B cell (primary cell): ENCODE results near the gene SCYGR4. TPM values are rescaled to one million over a fixed set of nuclear protein-coding genes. Genes with fewer than 3 reads are reported as not detected.

Experiments used
- ATAC-seq: fragments of 200-7000 bp; cut with Tn5 transposase; one replicate; pipeline ENCODE4 v1.10.0; 2021; ENCODE audit warnings: low read depth, mild to moderate bottlenecking, moderate number of reproducible peaks, moderate library complexity
- CTCF ChIA-PET: fragments of 350-600 bp; sonication (Branson Sonifier 250); formaldehyde crosslinking; loops from one replicate; lab custom pipeline; 2021; ENCODE audit warnings: antibody characterized with exemption, inconsistent platforms; lab: Charles Lee
- POLR2A ChIA-PET: fragments of 350-600 bp; sonication (Branson Sonifier 250); formaldehyde crosslinking; loops from one replicate; lab custom pipeline; 2021; ENCODE audit warnings: antibody characterized with exemption; lab: Charles Lee
- DNase-seq: peaks from one replicate; pipeline ENCODE4 v3.0.0; 2013
- H2AFZ ChIP-seq: 2 replicates; pipeline ENCODE4 v1.6.1; 2012; ENCODE audit warnings: mild to moderate bottlenecking, low read depth, low read length; ENCODE audit not compliant: insufficient read depth, poor library complexity, severe bottlenecking
- H3K27ac ChIP-seq, 2 donors: 1 replicate in 1 of 2; 2 replicates in 1 of 2; pipeline ENCODE4 v1.5.1; 2012 to 2013; ENCODE audit warnings: low read length in 2 of 2, mild to moderate bottlenecking in 2 of 2, moderate library complexity in 1 of 2
- H3K27me3 ChIP-seq, 4 experiments: fragments of 200-600 bp in 1 of 4; sonication (generic) in 1 of 4; replicated peaks in 1 of 4; 1 replicate in 2 of 4; 2 replicates in 2 of 4; pipeline versions ENCODE4 v1.6.1 to v1.7.0; 2013 to 2016; ENCODE audit warnings: low read length in 3 of 4, mild to moderate bottlenecking in 2 of 4, mixed read lengths in 1 of 4, moderate library complexity in 1 of 4; ENCODE audit not compliant: insufficient read depth in 4 of 4, control insufficient read depth in 3 of 4; ENCODE audit errors: control extremely low read depth in 1 of 4
- H3K36me3 ChIP-seq, 2 experiments: replicated peaks in 1 of 2; 1 replicate in 1 of 2; 2 replicates in 1 of 2; pipeline versions ENCODE4 v1.6.1 to v1.7.1; 2013; ENCODE audit warnings: low read length in 1 of 2; ENCODE audit not compliant: insufficient read depth in 2 of 2, control insufficient read depth in 1 of 2; ENCODE audit errors: control extremely low read depth in 1 of 2, extremely low read depth in 1 of 2
- H3K4me1 ChIP-seq, 2 donors: fragments of 200-600 bp in 1 of 2; sonication (generic) in 1 of 2; 1 replicate in 1 of 2; 2 replicates in 1 of 2; pipeline versions ENCODE4 v1.5.1 to v1.6.1; 2013 to 2017; ENCODE audit warnings: low read length in 2 of 2; ENCODE audit not compliant: control insufficient read depth in 2 of 2, insufficient read depth in 2 of 2
- H3K4me2 ChIP-seq: replicated peaks from 2 replicates; pipeline ENCODE3; 2012; ENCODE audit warnings: mild to moderate bottlenecking, low read depth, low read length; ENCODE audit not compliant: poor library complexity, severe bottlenecking
- H3K4me3 ChIP-seq, 5 experiments: fragments of 200-600 bp in 1 of 5; sonication (generic) in 1 of 5; 1 replicate in 3 of 5; 2 replicates in 2 of 5; pipeline versions ENCODE4 v1.5.1 to v1.7.0; 2011 to 2016; ENCODE audit warnings: low read length in 4 of 5, mild to moderate bottlenecking in 4 of 5, low read depth in 2 of 5, control low read depth in 1 of 5, moderate library complexity in 1 of 5; ENCODE audit not compliant: insufficient read depth in 1 of 5; ENCODE audit errors: control extremely low read depth in 1 of 5, extremely low read depth in 1 of 5
- H3K79me2 ChIP-seq: fragments of 200-600 bp; sonication (generic); one replicate; pipeline ENCODE4 v1.6.0; 2016; ENCODE audit warnings: low read length; ENCODE audit not compliant: control insufficient read depth, insufficient read depth
- H3K9ac ChIP-seq: fragments of 200-600 bp; sonication (generic); 2 replicates; pipeline ENCODE4 v1.6.1; 2017; ENCODE audit warnings: mild to moderate bottlenecking, low read length, moderate library complexity
- H3K9me3 ChIP-seq, 3 donors: one replicate each; pipeline versions ENCODE4 v1.6.1 to v1.7.1; 2013; ENCODE audit warnings: low read length in 2 of 3; ENCODE audit not compliant: control insufficient read depth in 2 of 3, insufficient read depth in 1 of 3; ENCODE audit errors: control extremely low read depth in 1 of 3
- H4K20me1 ChIP-seq: 2 replicates; pipeline ENCODE4 v1.6.0; 2012; ENCODE audit warnings: mild to moderate bottlenecking, low read length; ENCODE audit not compliant: insufficient read depth, control insufficient read depth, poor library complexity, severe bottlenecking
- H3K27ac Mint-ChIP-seq: one replicate; pipeline ENCODE4 v1.8.0; 2021; ENCODE audit warnings: mixed read lengths
- H3K27me3 Mint-ChIP-seq: one replicate; pipeline ENCODE4 v1.8.0; 2021; ENCODE audit warnings: mixed read lengths
- H3K4me1 Mint-ChIP-seq: one replicate; pipeline ENCODE4 v1.8.0; 2021; ENCODE audit warnings: mixed read lengths
- H3K4me3 Mint-ChIP-seq: one replicate; pipeline ENCODE4 v1.8.0; 2021; ENCODE audit warnings: mixed read lengths
- H3K9me3 Mint-ChIP-seq: one replicate; pipeline ENCODE4 v1.8.0; 2022; ENCODE audit warnings: mixed read lengths; ENCODE audit not compliant: insufficient read depth
- CTCF ChIP-seq: fragments of 200-600 bp; IDR thresholded peaks from one replicate; pipeline ENCODE4 v1.8.0; 2022; ENCODE audit warnings: antibody characterized with exemption, mild to moderate bottlenecking
- EZH2 ChIP-seq: IDR thresholded peaks from 2 replicates; pipeline ENCODE4 v1.6.1; 2012; ENCODE audit warnings: borderline replicate concordance, low read depth, mild to moderate bottlenecking, moderate library complexity, low read length; ENCODE audit not compliant: insufficient read depth, poor library complexity, severe bottlenecking
- WGBS: methylation state at CpG from one replicate; pipeline ENCODE4 v1.1.5; 2013; ENCODE audit warnings: missing lambda C conversion rate; ENCODE audit not compliant: insufficient coverage; 5-methylcytosine and 5-hydroxymethylcytosine counted together
- intact Hi-C: fragments of 100-400 bp; cut with micrococcal nuclease; formaldehyde crosslinking; loops from one replicate; pipeline ENCODE4 v1.10.0; 2022
- polyA plus RNA-seq: library from polyadenylated mRNA; depleted of rRNA; stranded (reverse); fragments of >200 nt; gene quantifications from 2 replicates; pipeline ENCODE4 v1.2.3, GENCODE V29; 2012
- total RNA-seq, 2 donors: library from RNA; stranded (reverse); fragments of 120-200 nt in 1 of 2; gene quantifications; 1 replicate in 1 of 2; 2 replicates in 1 of 2; pipeline versions ENCODE4 v1.2.3 to v1.2.4, GENCODE V29; 2013 to 2022

SCYGR4 gene
- total and polyA plus RNA-seq, 2 donors (not counting 1 experiment from before 2014, with no cell fraction given) = not detected

DNA sequence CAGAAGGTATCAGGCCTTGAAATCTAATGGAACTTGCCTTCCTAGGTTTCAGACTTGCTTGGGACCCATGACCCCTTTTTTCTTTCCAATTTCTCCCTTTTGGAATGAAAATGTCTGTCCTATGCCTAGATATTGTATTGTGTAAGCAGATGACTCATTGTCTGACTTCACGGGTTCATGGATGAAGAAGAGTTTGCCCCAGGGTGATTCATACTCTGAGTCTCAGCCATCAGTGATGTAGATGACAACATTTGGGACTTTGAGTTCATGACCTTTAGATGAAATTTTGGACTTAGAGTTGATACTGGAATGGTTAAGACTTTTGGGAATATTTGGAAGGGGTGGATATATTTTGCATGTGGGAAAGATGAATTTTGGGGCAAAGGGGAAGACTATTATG is 38.2 kb downstream of the SCYGR4 start:
- WGBS = 75% methylated on average over 1 of the region's 1 CpG
- POLR2A ChIA-PET = no interaction called here
- H3K27ac Mint-ChIP-seq = no peak overlapping the region
- H3K4me2 ChIP-seq = no peak overlapping the region
- H3K4me1 Mint-ChIP-seq = no peaks in the 10 kb centered on the region
- H3K4me3 Mint-ChIP-seq = no peak overlapping the region
- no peaks in the 10 kb centered on the region for H3K9me3 ChIP-seq
- H3K9me3 Mint-ChIP-seq = no peaks in the 10 kb centered on the region
- no peaks in the 10 kb centered on the region for H3K27me3 Mint-ChIP-seq
- intact Hi-C loops = no loop called here
- H3K9ac ChIP-seq = no peak overlapping the region
- no peaks in the 10 kb centered on the region for H3K4me1 ChIP-seq
- H3K4me3 ChIP-seq = no peak overlapping the region
- no peak overlapping the region for H3K27ac ChIP-seq
- no peaks in the 10 kb centered on the region for H4K20me1 ChIP-seq
- DNase-seq = no peak
- TF ChIP-seq CTCF = no peak
- TF ChIP-seq EZH2 = no peak
- no peak for ATAC-seq
- no peak overlapping the region for H2AFZ ChIP-seq
- H3K27me3 ChIP-seq = no peaks in the 10 kb centered on the region
- H3K79me2 ChIP-seq = no peaks in the 10 kb centered on the region
- no peaks in the 10 kb centered on the region for H3K36me3 ChIP-seq
- CTCF ChIA-PET = no interaction called here

- no peak for DNase-seq
- Mint-ChIP-seq H3K9me3 (no peaks in the 10 kb centered on the region), H3K4me1 (no peaks in the 10 kb centered on the region), H3K4me3 (no peak overlapping the region), H3K27me3 (no peaks in the 10 kb centered on the region), H3K27ac (no peak overlapping the region)
- Histone ChIP-seq H2AFZ (no peak overlapping the region), H3K27ac (no peak overlapping the region), H3K4me3 (no peak overlapping the region), H3K27me3 (no peaks in the 10 kb centered on the region), H3K79me2 (no peaks in the 10 kb centered on the region), H4K20me1 (no peaks in the 10 kb centered on the region), H3K4me2 (no peak overlapping the region), H3K9me3 (no peaks in the 10 kb centered on the region), H3K9ac (no peak overlapping the region), H3K4me1 (no peaks in the 10 kb centered on the region), H3K36me3 (no peaks in the 10 kb centered on the region)
- POLR2A ChIA-PET = no interaction called here
- WGBS = no CpG with 5 or more reads among the region's 8 CpGs
- intact Hi-C loops = no loop called here
- CTCF ChIA-PET = interaction anchor here (0.8 to 2.5 kb wide), 8 partner anchors 9 to 250 kb away, joined by 3 to 17 read pairs (median 4); partner anchors contain the start of gene SCYGR5
- ATAC-seq = no peak
- TF ChIP-seq CTCF (no peak), EZH2 (no peak)
Observed at GRCh38 chr2:227657199-227657845, 40.0 kb downstream of the SCYGR4 start.
